H1 (cell line): ENCODE results near the gene SLC4A9. TPM values are rescaled to one million over a fixed set of nuclear protein-coding genes. Genes with fewer than 3 reads are reported as not detected.

ENCODE experiments used
- CTCF ChIA-PET: fragments of 300-600 bp; sonication (Branson Sonifier 250); formaldehyde crosslinking; loops from one replicate; lab custom pipeline; 2021; ENCODE audit not compliant: partially characterized antibody; lab: Charles Lee
- POLR2A ChIA-PET: fragments of 300-600 bp; sonication (Branson Sonifier 250); formaldehyde crosslinking; loops from one replicate; lab custom pipeline; 2021; ENCODE audit warnings: inconsistent platforms; ENCODE audit not compliant: partially characterized antibody; lab: Charles Lee
- DNase-seq, 2 experiments: peaks; one replicate each; pipeline versions ENCODE4 v3.0.0 to v3.0.0-alpha.2; 2010 to 2022; ENCODE audit warnings: low spot score in 2 of 2, low read depth in 1 of 2, mixed read lengths in 1 of 2
- FAIRE-seq: peaks from 2 replicates; lab custom pipeline; 2011; peaks lifted over from hg19 to GRCh38; lab: Jason Lieb, UNC
- H2AFZ ChIP-seq: 2 replicates; pipeline ENCODE4 v1.8.1; 2012; ENCODE audit warnings: low read length, inconsistent platforms
- H2AK5ac ChIP-seq: 2 replicates; pipeline ENCODE4 v1.6.1; 2013; ENCODE audit warnings: low read depth, low read length
- H2BK120ac ChIP-seq: replicated peaks from 2 replicates; pipeline ENCODE3; 2013; ENCODE audit warnings: low read depth, low read length, inconsistent platforms
- H2BK12ac ChIP-seq: 2 replicates; pipeline ENCODE4 v1.6.1; 2013; ENCODE audit warnings: low read depth, low read length
- H2BK15ac ChIP-seq: 2 replicates; pipeline ENCODE4 v1.6.1; 2013; ENCODE audit warnings: low read length
- H2BK20ac ChIP-seq: 2 replicates; pipeline ENCODE4 v1.6.1; 2013; ENCODE audit warnings: low read length
- H2BK5ac ChIP-seq: 2 replicates; pipeline ENCODE4 v1.6.1; 2013; ENCODE audit warnings: low read depth, low read length
- H3K14ac ChIP-seq: 2 replicates; pipeline ENCODE4 v1.6.1; 2013; ENCODE audit warnings: inconsistent platforms; ENCODE audit not compliant: insufficient read length
- H3K18ac ChIP-seq: 2 replicates; pipeline ENCODE4 v1.6.1; 2013; ENCODE audit warnings: low read length; ENCODE audit errors: extremely low read depth
- H3K23ac ChIP-seq: 2 replicates; pipeline ENCODE4 v1.6.1; 2013; ENCODE audit warnings: inconsistent platforms; ENCODE audit not compliant: insufficient read length
- H3K23me2 ChIP-seq: 2 replicates; pipeline ENCODE4 v1.6.1; 2013; ENCODE audit warnings: low read depth, low read length
- H3K27ac ChIP-seq: 2 replicates; pipeline ENCODE4 v1.6.1; 2011; ENCODE audit warnings: low read depth, low read length, inconsistent platforms
- H3K27me3 ChIP-seq, 4 experiments: replicated peaks in 1 of 4; 1 replicate in 1 of 4; 2 replicates in 3 of 4; pipeline versions ENCODE4 v1.6.1 to v1.8.1; 2011 to 2013; ENCODE audit warnings: low read length in 3 of 4, mild to moderate bottlenecking in 3 of 4, inconsistent platforms in 2 of 4, mixed read lengths in 2 of 4, moderate library complexity in 1 of 4; ENCODE audit not compliant: control insufficient read depth in 3 of 4, insufficient read depth in 3 of 4; ENCODE audit errors: extremely low read depth in 1 of 4
- H3K36me3 ChIP-seq, 4 experiments: 2 replicates each; pipeline versions ENCODE4 v1.6.1 to v1.8.1; 2011 to 2013; ENCODE audit warnings: mild to moderate bottlenecking in 4 of 4, low read length in 3 of 4, moderate library complexity in 2 of 4, control low read depth in 1 of 4, inconsistent platforms in 1 of 4; ENCODE audit not compliant: insufficient read depth in 4 of 4, control insufficient read depth in 2 of 4
- H3K4ac ChIP-seq: replicated peaks from 2 replicates; pipeline ENCODE3; 2013; ENCODE audit warnings: low read length, low read depth, mixed read lengths, inconsistent platforms; ENCODE audit not compliant: insufficient read length
- H3K4me1 ChIP-seq, 4 experiments: replicated peaks in 1 of 4; 1 replicate in 1 of 4; 2 replicates in 3 of 4; pipeline versions ENCODE4 v1.6.1 to v1.8.1; 2011 to 2013; ENCODE audit warnings: low read length in 3 of 4, inconsistent platforms in 2 of 4, mixed read lengths in 1 of 4; ENCODE audit not compliant: insufficient read depth in 4 of 4, control insufficient read depth in 3 of 4
- H3K4me2 ChIP-seq, 2 experiments: 2 replicates each; pipeline versions ENCODE4 v1.6.1 to v1.8.1; 2011 to 2013; ENCODE audit warnings: low read depth in 2 of 2, low read length in 2 of 2, control low read depth in 1 of 2, inconsistent platforms in 1 of 2, mild to moderate bottlenecking in 1 of 2; ENCODE audit not compliant: insufficient read depth in 1 of 2
- H3K4me3 ChIP-seq, 4 experiments: fragments of 200-600, 300-600 bp in 1 of 4; sonication (generic), shearing (Covaris generic), sonication (Bioruptor Twin) in 1 of 4; 2 replicates each; pipeline versions ENCODE4 v1.5.1 to v1.8.1; 2011 to 2016; ENCODE audit warnings: low read length in 4 of 4, low read depth in 3 of 4, control low read depth in 2 of 4, inconsistent platforms in 2 of 4, mild to moderate bottlenecking in 2 of 4, mixed read lengths in 1 of 4, moderate library complexity in 1 of 4; ENCODE audit not compliant: insufficient read depth in 2 of 4; ENCODE audit errors: extremely low read depth in 1 of 4
- H3K56ac ChIP-seq: replicated peaks from 2 replicates; pipeline ENCODE3; 2013; ENCODE audit warnings: low read depth, mild to moderate bottlenecking, mixed read lengths, low read length, inconsistent platforms; ENCODE audit not compliant: insufficient read length
- H3K79me1 ChIP-seq: 2 replicates; pipeline ENCODE4 v1.6.1; 2013; ENCODE audit warnings: low read depth, low read length, control low read depth
- H3K79me2 ChIP-seq, 2 experiments: 2 replicates each; pipeline versions ENCODE4 v1.6.1 to v1.8.1; 2012 to 2013; ENCODE audit warnings: low read length in 2 of 2, mild to moderate bottlenecking in 2 of 2, inconsistent platforms in 1 of 2; ENCODE audit not compliant: insufficient read depth in 2 of 2, control insufficient read depth in 1 of 2
- H3K9ac ChIP-seq, 4 experiments: replicated peaks in 1 of 4; 1 replicate in 1 of 4; 2 replicates in 3 of 4; pipeline versions ENCODE4 v1.6.1 to v1.8.1; 2011 to 2013; ENCODE audit warnings: low read depth in 3 of 4, low read length in 3 of 4, control low read depth in 2 of 4, mild to moderate bottlenecking in 2 of 4, moderate library complexity in 2 of 4, inconsistent platforms in 1 of 4; ENCODE audit errors: extremely low read depth in 1 of 4
- H3K9me3 ChIP-seq, 2 experiments: 2 replicates each; pipeline versions ENCODE4 v1.6.1 to v1.8.1; 2012 to 2013; ENCODE audit warnings: mild to moderate bottlenecking in 2 of 2, moderate library complexity in 2 of 2, control low read depth in 1 of 2, inconsistent platforms in 1 of 2, low read depth in 1 of 2, low read length in 1 of 2, mixed read lengths in 1 of 2; ENCODE audit not compliant: insufficient read depth in 2 of 2
- H4K20me1 ChIP-seq, 2 experiments: replicated peaks in 1 of 2; 2 replicates each; pipeline versions ENCODE3 to v1.8.1; 2011 to 2013; ENCODE audit warnings: inconsistent platforms in 2 of 2, low read length in 2 of 2, mild to moderate bottlenecking in 1 of 2; ENCODE audit not compliant: insufficient read depth in 2 of 2, control insufficient read depth in 1 of 2
- H4K5ac ChIP-seq: 2 replicates; pipeline ENCODE4 v1.6.1; 2013; ENCODE audit warnings: low read length, low read depth, mixed read lengths, inconsistent platforms; ENCODE audit not compliant: insufficient read length
- H4K8ac ChIP-seq: 2 replicates; pipeline ENCODE4 v1.8.0; 2013; ENCODE audit warnings: mild to moderate bottlenecking, moderate library complexity, low read length, inconsistent platforms; ENCODE audit not compliant: insufficient read depth; ENCODE audit errors: extremely low read depth
- H4K91ac ChIP-seq: replicated peaks from 2 replicates; pipeline ENCODE3; 2013; ENCODE audit warnings: low read length, mixed read lengths, inconsistent platforms; ENCODE audit not compliant: insufficient read length
- CHD1 ChIP-seq: IDR thresholded peaks from 2 replicates; pipeline ENCODE4 v1.6.1; 2012; ENCODE audit warnings: low read depth, low read length, improper control_type of control experiment
- EGR1 ChIP-seq: IDR thresholded peaks from 2 replicates; pipeline ENCODE4 v1.6.1; 2011; ENCODE audit warnings: low read depth, low read length, borderline replicate concordance
- KDM5A ChIP-seq: fragments of 200-600 bp; IDR thresholded peaks from 2 replicates; pipeline ENCODE4 v1.7.1; 2012; ENCODE audit warnings: mild to moderate bottlenecking, low read length, inconsistent platforms, mixed read lengths
- SRF ChIP-seq: IDR thresholded peaks from 2 replicates; pipeline ENCODE4 v1.6.1; 2011; ENCODE audit warnings: mild to moderate bottlenecking, low read depth, low read length, moderate library complexity
- WGBS, 2 experiments: shearing (Covaris generic) in 1 of 2; methylation state at CpG; one replicate each; pipeline versions ENCODE4 v1.1.6 to v1.1.7; 2013 to 2015; ENCODE audit warnings: low lambda C conversion rate in 2 of 2, mixed read lengths in 2 of 2, inconsistent platforms in 1 of 2, low coverage in 1 of 2, missing lambda C conversion rate in 1 of 2; ENCODE audit not compliant: insufficient replicate concordance in 2 of 2, insufficient coverage in 1 of 2, insufficient read length in 1 of 2; ENCODE audit errors: extremely low coverage in 1 of 2, missing lambda C conversion rate in 1 of 2; 5-methylcytosine and 5-hydroxymethylcytosine counted together
- polyA plus RNA-seq, 7 experiments: library from polyadenylated mRNA; depleted of rRNA in 3 of 7; stranded (reverse) in 5 of 7; unstranded in 2 of 7; fragments of >200 nt in 5 of 7; fragments of 200-250 nt in 2 of 7; gene quantifications; 1 replicate in 5 of 7; 2 replicates in 1 of 7; 4 replicates in 1 of 7; pipeline versions ENCODE4 v1.2.1 to v1.2.3, GENCODE V29; 2011 to 2013; ENCODE audit warnings: missing spikeins in 2 of 7, mixed read lengths in 2 of 7
- total RNA-seq: library from RNA; stranded (reverse); fragmentation: NEBNext Ultra II Directional; extraction: Animal tissue kit (Norgen Biotek cat#: 25700); gene quantifications from 2 replicates; pipeline ENCODE4 v1.2.1, GENCODE V29; 2021

Gene SLC4A9
- total and polyA plus RNA-seq, 2 of the 8 experiments (the other 6 are each of a cell fraction or from before 2014, with no cell fraction given) = 0.15 to 0.28 TPM

DNA sequence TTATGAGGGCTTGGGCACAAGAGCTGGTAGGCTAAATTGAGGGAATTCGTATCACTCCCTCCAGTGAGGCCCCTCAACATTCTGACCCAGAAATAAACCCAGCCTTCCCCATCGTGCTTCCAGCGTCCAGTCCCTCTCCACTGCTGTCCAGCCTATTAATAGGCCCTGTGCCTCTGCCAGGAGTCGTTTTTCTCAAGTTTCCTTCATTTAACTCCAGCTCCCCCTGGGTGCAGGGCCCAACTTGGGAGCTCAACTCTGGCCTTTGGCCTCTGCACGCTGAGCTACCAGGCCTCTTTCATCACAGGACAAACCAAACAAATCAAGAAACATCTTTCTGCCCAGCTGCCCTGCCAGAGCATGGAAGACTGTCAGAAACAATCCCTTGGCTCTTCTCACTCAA lies 23.6 kb upstream of the SLC4A9 start:
- H2AFZ ChIP-seq = no peak overlapping the region
- H4K20me1 ChIP-seq = no peaks in the 10 kb centered on the region
- H3K14ac ChIP-seq = no peak overlapping the region
- H3K79me1 ChIP-seq = no peaks in the 10 kb centered on the region
- H4K8ac ChIP-seq = no peak overlapping the region
- no peak overlapping the region for H3K4ac ChIP-seq
- ChIA-PET CTCF (interaction anchor here (1.3 to 4.0 kb wide), 8 partner anchors 9 to 95 kb away, joined by 3 to 29 read pairs (median 8); partner anchors contain the start of genes HBEGF and SLC4A9), POLR2A (interaction anchor here (0.9 to 3.5 kb wide), 4 partner anchors 9 to 32 kb away, joined by 3 to 22 read pairs (median 4); partner anchors contain the start of gene HBEGF)
- no peaks in the 10 kb centered on the region for H3K9me3 ChIP-seq
- DNase-seq = no peak
- no peak overlapping the region for H3K27ac ChIP-seq
- H4K91ac ChIP-seq = no peak overlapping the region
- FAIRE-seq = no peak
- H2BK15ac ChIP-seq = no peak overlapping the region
- no peaks in the 10 kb centered on the region for H3K23me2 ChIP-seq
- no peak overlapping the region for H2BK20ac ChIP-seq
- no peak overlapping the region for H2BK120ac ChIP-seq
- H3K36me3 ChIP-seq = peaks cover 0 to 4% (median 2%) of the 10 kb centered on the region in 4 experiments; a peak in 1 of 8 replicates
- no peak overlapping the region for H4K5ac ChIP-seq
- no peak overlapping the region for H3K9ac ChIP-seq
- H2AK5ac ChIP-seq = no peak overlapping the region
- H3K23ac ChIP-seq = no peak overlapping the region
- H3K4me3 ChIP-seq = no peak overlapping the region
- no peak overlapping the region for H3K4me2 ChIP-seq
- H3K79me2 ChIP-seq = no peaks in the 10 kb centered on the region
- H3K56ac ChIP-seq = no peak overlapping the region
- no peaks in the 10 kb centered on the region for H3K27me3 ChIP-seq
- H3K18ac ChIP-seq = no peak overlapping the region
- no peaks in the 10 kb centered on the region for H3K4me1 ChIP-seq
- no peak for TF ChIP-seq EGR1
- no peak for TF ChIP-seq CHD1
- no peak for TF ChIP-seq KDM5A
- TF ChIP-seq SRF = no peak
- no peak overlapping the region for H2BK5ac ChIP-seq
- H2BK12ac ChIP-seq = no peak overlapping the region
- WGBS, 2 experiments = 88% methylated on average over 5 of the region's 5 CpGs; no CpG with 5 or more reads in 1 of the 2 experiments
